Measurements from ENCODE around the gene CMC1.
A peak's percentile ranks its signal among the peaks of the same experiment; 100 is the strongest.
"Not testable (repeated sequence)": the region's sequence is repeated elsewhere in the genome, so short reads cannot be mapped to it uniquely, and the experiment has no call there.

Gene CMC1

GRCh38 chr3:28241221-28242160 lies at the start of gene CMC1:
CMC1 (plus strand) TSS chr3:28241619; CDS start chr3:28241794, 175 bp downstream.
- peak; percentile 99 for DNase-seq (ENCODE audit: low spot score)

GRCh38 chr3:28198161-28198560 lies 43.3 kb upstream of the CMC1 start:
- no peak for DNase-seq (ENCODE audit: low spot score)

GRCh38 chr3:28198974-28199373 lies 42.4 kb upstream of the CMC1 start:
- no peak for DNase-seq (ENCODE audit: low spot score)

- DNase-seq (ENCODE audit: low spot score): not testable (repeated sequence)
These were observed 41.8 kb upstream of the CMC1 start for GRCh38 chr3:28199643-28200042.

GRCh38 chr3:28200366-28200848 lies 41.0 kb upstream of the CMC1 start:
- not testable (repeated sequence) for DNase-seq (ENCODE audit: low spot score)

- no peak for DNase-seq (ENCODE audit: low spot score)
These were observed 34.9 kb upstream of the CMC1 start for GRCh38 chr3:28206479-28206878.

GRCh38 chr3:28207000-28207733 lies 34.3 kb upstream of the CMC1 start:
- no peak for DNase-seq (ENCODE audit: low spot score)

- DNase-seq (ENCODE audit: low spot score): no peak
These were observed 30.3 kb upstream of the CMC1 start for GRCh38 chr3:28210968-28211713.

- DNase-seq (ENCODE audit: low spot score): no peak
These were observed 28.7 kb upstream of the CMC1 start for GRCh38 chr3:28212681-28213080.

- no peak for DNase-seq (ENCODE audit: low spot score)
These were observed 26.0 kb upstream of the CMC1 start for GRCh38 chr3:28215407-28215806.

GRCh38 chr3:28218071-28218916 lies 23.1 kb upstream of the CMC1 start:
- DNase-seq (ENCODE audit: low spot score): no peak

- no peak for DNase-seq (ENCODE audit: low spot score)
These were observed 22.6 kb upstream of the CMC1 start for GRCh38 chr3:28218917-28219198.

- DNase-seq (ENCODE audit: low spot score): no peak
These were observed 17.0 kb upstream of the CMC1 start for GRCh38 chr3:28224430-28224829.

- no peak for DNase-seq (ENCODE audit: low spot score)
These were observed 15.4 kb upstream of the CMC1 start for GRCh38 chr3:28226020-28226419.

GRCh38 chr3:28228623-28229022 lies 12.8 kb upstream of the CMC1 start:
- no peak for DNase-seq (ENCODE audit: low spot score)

GRCh38 chr3:28232659-28233058 lies 8.8 kb upstream of the CMC1 start:
- no peak for DNase-seq (ENCODE audit: low spot score)

- DNase-seq (ENCODE audit: low spot score): no peak
These were observed 7.0 kb upstream of the CMC1 start for GRCh38 chr3:28234454-28234853.

- DNase-seq (ENCODE audit: low spot score): no peak
These were observed 2.3 kb upstream of the CMC1 start for GRCh38 chr3:28239108-28239507.

- no peak for DNase-seq (ENCODE audit: low spot score)
These were observed 978 bp upstream of the CMC1 start for GRCh38 chr3:28240441-28240840.

- DNase-seq (ENCODE audit: low spot score): no peak
These were observed 1.1 kb downstream of the CMC1 start for GRCh38 chr3:28242519-28242918.

GRCh38 chr3:28243424-28244106 lies 2.1 kb downstream of the CMC1 start:
- DNase-seq (ENCODE audit: low spot score): no peak
